HepG2 (cell line): ENCODE measurements around the gene TKTL2. TPM values are rescaled to one million over a fixed set of nuclear protein-coding genes. Genes with fewer than 3 reads are reported as not detected.

ENCODE experiments used
- ADNP ChIP-seq: sonication (generic); formaldehyde crosslinking; IDR thresholded peaks from 2 replicates; pipeline ENCODE4 v1.4.0; 2020; ENCODE audit warnings: missing genetic modification reagents
- BRCA1 ChIP-seq: sonication (generic); formaldehyde crosslinking; IDR thresholded peaks from 2 replicates; pipeline ENCODE4 v1.4.0; 2020; ENCODE audit warnings: missing genetic modification reagents
- CCAR2 ChIP-seq: fragments of 200-400 bp; formaldehyde crosslinking; optimal IDR thresholded peaks from 2 replicates; pipeline ENCODE3; 2018; ENCODE audit warnings: low read depth, mild to moderate bottlenecking, low read length, moderate library complexity
- CENPT ChIP-seq: sonication (generic); formaldehyde crosslinking; IDR thresholded peaks from 2 replicates; pipeline ENCODE4 v1.8.0; 2022; ENCODE audit warnings: low read depth, mild to moderate bottlenecking, moderate library complexity, missing genetic modification reagents
- ESRRA ChIP-seq: sonication (generic); formaldehyde crosslinking; IDR thresholded peaks from 2 replicates; pipeline ENCODE4 v1.5.1; 2020; ENCODE audit warnings: mild to moderate bottlenecking, low read depth, missing genetic modification reagents
- FOSL2 ChIP-seq: sonication (generic); formaldehyde crosslinking; IDR thresholded peaks from 2 replicates; pipeline ENCODE4 v1.4.0; 2020; ENCODE audit warnings: missing genetic modification reagents
- GABPB1 ChIP-seq: IDR thresholded peaks from 2 replicates; pipeline ENCODE4 v1.6.1; 2016; ENCODE audit warnings: mild to moderate bottlenecking, missing genetic modification reagents, moderate library complexity, missing compliant biosample characterization
- HHEX ChIP-seq: IDR thresholded peaks from 2 replicates; pipeline ENCODE4 v1.6.1; 2016; ENCODE audit warnings: control low read depth
- KDM1A ChIP-seq: IDR thresholded peaks from 2 replicates; pipeline ENCODE4 v1.6.1; 2016; ENCODE audit warnings: missing compliant biosample characterization
- KMT2A ChIP-seq: sonication (generic); formaldehyde crosslinking; IDR thresholded peaks from 2 replicates; pipeline ENCODE4 v1.4.0; 2020; ENCODE audit warnings: missing genetic modification reagents
- MIER3 ChIP-seq: IDR thresholded peaks from 2 replicates; pipeline ENCODE4 v1.6.1; 2016; ENCODE audit warnings: missing compliant biosample characterization, borderline replicate concordance
- NCOA5 ChIP-seq: sonication (generic); formaldehyde crosslinking; IDR thresholded peaks from 2 replicates; pipeline ENCODE4 v1.4.0; 2020; ENCODE audit warnings: missing genetic modification reagents
- TBX2 ChIP-seq: sonication (generic); formaldehyde crosslinking; IDR thresholded peaks from 2 replicates; pipeline ENCODE4 v1.5.0; 2020; ENCODE audit warnings: missing genetic modification reagents, mild to moderate bottlenecking, borderline replicate concordance
- TCF12 ChIP-seq, 2 experiments: fragments of 450-650 bp in 1 of 2; sonication (generic) in 1 of 2; formaldehyde crosslinking in 1 of 2; IDR thresholded peaks; 2 replicates each; pipeline versions ENCODE4 v1.6.1 to v1.8.0; 2017 to 2022; ENCODE audit warnings: antibody characterized with exemption in 1 of 2, mild to moderate bottlenecking in 1 of 2, missing genetic modification reagents in 1 of 2, moderate library complexity in 1 of 2
- ZC3H13 ChIP-seq: sonication (generic); formaldehyde crosslinking; IDR thresholded peaks from 2 replicates; pipeline ENCODE4 v1.8.1; 2023; ENCODE audit warnings: mild to moderate bottlenecking, missing genetic modification reagents, moderate library complexity
- ZNF160 ChIP-seq: sonication (generic); formaldehyde crosslinking; IDR thresholded peaks from 2 replicates; pipeline ENCODE4 v1.8.0; 2022; ENCODE audit warnings: mild to moderate bottlenecking, inconsistent platforms, missing genetic modification reagents
- ZNF232 ChIP-seq: sonication (generic); formaldehyde crosslinking; IDR thresholded peaks from 2 replicates; pipeline ENCODE4 v1.4.0; 2020; ENCODE audit warnings: missing genetic modification reagents, borderline replicate concordance
- ZNF329 ChIP-seq: sonication (generic); formaldehyde crosslinking; IDR thresholded peaks from 2 replicates; pipeline ENCODE4 v1.9.0; 2021; ENCODE audit warnings: low read depth, mild to moderate bottlenecking, missing genetic modification reagents
- ZNF550 ChIP-seq: sonication (generic); formaldehyde crosslinking; IDR thresholded peaks from 2 replicates; pipeline ENCODE4 v1.4.0; 2020; ENCODE audit warnings: mild to moderate bottlenecking, missing genetic modification reagents, borderline replicate concordance
- ZNF670 ChIP-seq: sonication (generic); formaldehyde crosslinking; IDR thresholded peaks from 2 replicates; pipeline ENCODE4 v1.8.0; 2022; ENCODE audit warnings: mild to moderate bottlenecking, missing genetic modification reagents, borderline replicate concordance
- ZNF83 ChIP-seq: sonication (generic); formaldehyde crosslinking; IDR thresholded peaks from 2 replicates; pipeline ENCODE4 v1.4.0; 2020; ENCODE audit warnings: missing genetic modification reagents, mild to moderate bottlenecking, borderline replicate concordance
- polyA plus RNA-seq, 8 experiments: library from polyadenylated mRNA; depleted of rRNA in 3 of 8; stranded (reverse) in 7 of 8; unstranded in 1 of 8; fragments of >200 nt; fragmentation: Illumina TruSeq in 4 of 8; extraction: Trizol in 4 of 8; gene quantifications; 2 replicates each; pipeline versions ENCODE4 v1.2.1 to v1.2.3, GENCODE V29; 2011 to 2016; ENCODE audit warnings: low read depth in 4 of 8, missing spikeins in 1 of 8, mixed read lengths in 1 of 8; ENCODE audit not compliant: insufficient read depth in 1 of 8
- total RNA-seq, 5 experiments: library from RNA; depleted of rRNA; stranded (reverse); fragments of >200 nt; fragmentation: Illumina TruSeq; extraction: Trizol; gene quantifications; 2 replicates each; pipeline ENCODE4 v1.2.3, GENCODE V29; 2016; ENCODE audit warnings: low read depth in 1 of 5
- TF ChIP-seq, protein P1 (sequence below): sonication (generic); formaldehyde crosslinking; IDR thresholded peaks from 2 replicates; pipeline ENCODE4 v1.5.0; 2020; ENCODE audit warnings: missing genetic modification reagents
- TF ChIP-seq, protein P2 (sequence below): sonication (generic); formaldehyde crosslinking; IDR thresholded peaks from 2 replicates; pipeline ENCODE4 v1.4.0; 2020; ENCODE audit warnings: missing genetic modification reagents, borderline replicate concordance
- TF ChIP-seq, protein P3 (sequence below): sonication (generic); formaldehyde crosslinking; IDR thresholded peaks from 2 replicates; pipeline ENCODE4 v1.5.0; 2020; ENCODE audit warnings: mild to moderate bottlenecking, missing genetic modification reagents

TKTL2 gene
- total and polyA plus RNA-seq, 2 of the 13 experiments (the other 11 are each of a cell fraction or from before 2014, with no cell fraction given) = not detected

DNA sequence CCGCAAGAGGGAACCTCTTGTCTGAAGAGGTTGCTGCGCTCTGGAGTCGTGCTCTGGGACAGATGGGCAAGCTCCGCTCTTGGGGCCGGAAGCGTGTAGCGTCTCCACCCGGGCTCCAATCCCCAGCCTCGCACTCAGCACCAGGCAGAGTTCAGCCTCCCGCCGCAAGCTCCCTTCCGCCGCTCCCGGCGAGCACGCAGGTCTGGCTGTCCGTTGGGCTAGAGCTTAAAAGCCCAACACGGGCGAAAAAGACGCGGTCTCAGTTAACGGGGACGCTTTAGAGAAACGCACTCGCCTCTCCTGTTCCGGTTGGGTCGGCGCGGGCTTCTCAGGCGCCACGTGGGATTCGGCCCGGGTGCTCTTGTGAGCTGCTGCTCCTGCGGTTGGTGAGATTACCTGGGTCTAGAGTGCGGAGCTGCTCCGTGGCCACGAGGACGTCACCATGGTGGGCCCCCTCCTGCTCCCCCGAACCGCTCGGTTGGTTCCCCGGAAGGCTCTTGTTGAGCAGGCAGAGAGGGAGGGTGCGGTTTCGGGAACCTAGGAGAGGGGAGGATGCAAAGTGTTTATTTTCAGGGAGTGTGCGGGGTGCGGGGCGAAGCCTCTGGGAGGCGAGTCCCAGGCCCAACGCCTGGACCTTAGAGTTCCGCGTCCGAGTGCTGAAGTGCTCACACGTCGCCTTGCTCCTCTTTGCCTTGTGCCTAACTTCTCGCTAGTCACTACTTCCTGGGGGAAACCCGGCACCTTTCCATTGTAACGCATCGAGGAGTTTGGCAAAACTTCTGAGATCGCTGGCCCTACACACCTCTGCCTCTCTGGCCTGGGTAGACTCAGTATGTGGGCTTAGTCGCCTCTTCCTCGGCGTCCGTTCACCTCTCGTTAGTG, 21.0 kb upstream of the TKTL2 start, which contains the start of gene TMA16 (continued):
- TF ChIP-seq, protein P1, sequence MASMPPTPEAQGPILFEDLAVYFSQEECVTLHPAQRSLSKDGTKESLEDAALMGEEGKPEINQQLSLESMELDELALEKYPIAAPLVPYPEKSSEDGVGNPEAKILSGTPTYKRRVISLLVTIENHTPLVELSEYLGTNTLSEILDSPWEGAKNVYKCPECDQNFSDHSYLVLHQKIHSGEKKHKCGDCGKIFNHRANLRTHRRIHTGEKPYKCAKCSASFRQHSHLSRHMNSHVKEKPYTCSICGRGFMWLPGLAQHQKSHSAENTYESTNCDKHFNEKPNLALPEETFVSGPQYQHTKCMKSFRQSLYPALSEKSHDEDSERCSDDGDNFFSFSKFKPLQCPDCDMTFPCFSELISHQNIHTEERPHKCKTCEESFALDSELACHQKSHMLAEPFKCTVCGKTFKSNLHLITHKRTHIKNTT (CRISPR knock-in tag) = no peak
- TF ChIP-seq BRCA1 (CRISPR knock-in tag) = peak; percentile 83
- peak; percentile 92 for TF ChIP-seq ZNF232 (CRISPR knock-in tag)
- no peak for TF ChIP-seq NCOA5
- peak; percentile 81 for TF ChIP-seq ESRRA (CRISPR knock-in tag)
- peak; percentile 95 for TF ChIP-seq ZNF670 (CRISPR knock-in tag)
- peak; percentile 87; the same call in 1 of the 2 replicates for TF ChIP-seq ZC3H13
- peak; percentile 93 for TF ChIP-seq MIER3
- TF ChIP-seq FOSL2 (CRISPR knock-in tag) = peak; percentile 55
- peak; percentile 69; the same call in 1 of the 2 replicates for TF ChIP-seq ZNF329 (CRISPR knock-in tag)
- no peak for TF ChIP-seq HHEX (CRISPR knock-in tag)
- TF ChIP-seq, protein P2, sequence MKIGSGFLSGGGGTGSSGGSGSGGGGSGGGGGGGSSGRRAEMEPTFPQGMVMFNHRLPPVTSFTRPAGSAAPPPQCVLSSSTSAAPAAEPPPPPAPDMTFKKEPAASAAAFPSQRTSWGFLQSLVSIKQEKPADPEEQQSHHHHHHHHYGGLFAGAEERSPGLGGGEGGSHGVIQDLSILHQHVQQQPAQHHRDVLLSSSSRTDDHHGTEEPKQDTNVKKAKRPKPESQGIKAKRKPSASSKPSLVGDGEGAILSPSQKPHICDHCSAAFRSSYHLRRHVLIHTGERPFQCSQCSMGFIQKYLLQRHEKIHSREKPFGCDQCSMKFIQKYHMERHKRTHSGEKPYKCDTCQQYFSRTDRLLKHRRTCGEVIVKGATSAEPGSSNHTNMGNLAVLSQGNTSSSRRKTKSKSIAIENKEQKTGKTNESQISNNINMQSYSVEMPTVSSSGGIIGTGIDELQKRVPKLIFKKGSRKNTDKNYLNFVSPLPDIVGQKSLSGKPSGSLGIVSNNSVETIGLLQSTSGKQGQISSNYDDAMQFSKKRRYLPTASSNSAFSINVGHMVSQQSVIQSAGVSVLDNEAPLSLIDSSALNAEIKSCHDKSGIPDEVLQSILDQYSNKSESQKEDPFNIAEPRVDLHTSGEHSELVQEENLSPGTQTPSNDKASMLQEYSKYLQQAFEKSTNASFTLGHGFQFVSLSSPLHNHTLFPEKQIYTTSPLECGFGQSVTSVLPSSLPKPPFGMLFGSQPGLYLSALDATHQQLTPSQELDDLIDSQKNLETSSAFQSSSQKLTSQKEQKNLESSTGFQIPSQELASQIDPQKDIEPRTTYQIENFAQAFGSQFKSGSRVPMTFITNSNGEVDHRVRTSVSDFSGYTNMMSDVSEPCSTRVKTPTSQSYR = peak; percentile 42; the same call in 1 of the 2 replicates
- peak; percentile 61; the same call in 1 of the 2 replicates for TF ChIP-seq CENPT (CRISPR knock-in tag)
- peak; percentile 99 for TF ChIP-seq GABPB1 (CRISPR knock-in tag)
- TF ChIP-seq, protein P3, sequence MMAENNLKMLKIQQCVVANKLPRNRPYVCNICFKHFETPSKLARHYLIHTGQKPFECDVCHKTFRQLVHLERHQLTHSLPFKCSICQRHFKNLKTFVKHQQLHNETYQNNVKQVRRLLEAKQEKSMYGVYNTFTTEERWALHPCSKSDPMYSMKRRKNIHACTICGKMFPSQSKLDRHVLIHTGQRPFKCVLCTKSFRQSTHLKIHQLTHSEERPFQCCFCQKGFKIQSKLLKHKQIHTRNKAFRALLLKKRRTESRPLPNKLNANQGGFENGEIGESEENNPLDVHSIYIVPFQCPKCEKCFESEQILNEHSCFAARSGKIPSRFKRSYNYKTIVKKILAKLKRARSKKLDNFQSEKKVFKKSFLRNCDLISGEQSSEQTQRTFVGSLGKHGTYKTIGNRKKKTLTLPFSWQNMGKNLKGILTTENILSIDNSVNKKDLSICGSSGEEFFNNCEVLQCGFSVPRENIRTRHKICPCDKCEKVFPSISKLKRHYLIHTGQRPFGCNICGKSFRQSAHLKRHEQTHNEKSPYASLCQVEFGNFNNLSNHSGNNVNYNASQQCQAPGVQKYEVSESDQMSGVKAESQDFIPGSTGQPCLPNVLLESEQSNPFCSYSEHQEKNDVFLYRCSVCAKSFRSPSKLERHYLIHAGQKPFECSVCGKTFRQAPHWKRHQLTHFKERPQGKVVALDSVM = peak; percentile 87
- peak; percentile 85; the same call in 1 of the 2 replicates for TF ChIP-seq TBX2 (CRISPR knock-in tag)
- TF ChIP-seq ADNP (CRISPR knock-in tag) = no peak
- TF ChIP-seq ZNF160 (CRISPR knock-in tag) = peak; percentile 81; the same call in 1 of the 2 replicates
- no peak for TF ChIP-seq ZNF550 (CRISPR knock-in tag)
- peak; percentile 98 for TF ChIP-seq KMT2A (CRISPR knock-in tag)
- no peak; the same call in 1 of the 2 replicates for TF ChIP-seq ZNF83 (CRISPR knock-in tag)
- no peak for TF ChIP-seq KDM1A
- TF ChIP-seq CCAR2 = no peak
- no peak for TF ChIP-seq TCF12 (IDR thresholded peaks at IDR 0.05)
- TF ChIP-seq TCF12 (CRISPR knock-in tag; IDR thresholded peaks at IDR 0.05) = no peak; the same call in 1 of the 2 replicates
